GM19324 (cell line): ENCODE results near the gene SC5D.
A peak's percentile ranks its signal among the peaks of the same experiment; 100 is the strongest.

Experiments used
- ATAC-seq: cut with Tn5 transposase; IDR thresholded peaks from one replicate; pipeline ENCODE4 v1.9.1; 2021; ENCODE audit warnings: mild to moderate bottlenecking, moderate library complexity; ENCODE audit not compliant: unreplicated experiment, low FRiP score

SC5D gene

DNA sequence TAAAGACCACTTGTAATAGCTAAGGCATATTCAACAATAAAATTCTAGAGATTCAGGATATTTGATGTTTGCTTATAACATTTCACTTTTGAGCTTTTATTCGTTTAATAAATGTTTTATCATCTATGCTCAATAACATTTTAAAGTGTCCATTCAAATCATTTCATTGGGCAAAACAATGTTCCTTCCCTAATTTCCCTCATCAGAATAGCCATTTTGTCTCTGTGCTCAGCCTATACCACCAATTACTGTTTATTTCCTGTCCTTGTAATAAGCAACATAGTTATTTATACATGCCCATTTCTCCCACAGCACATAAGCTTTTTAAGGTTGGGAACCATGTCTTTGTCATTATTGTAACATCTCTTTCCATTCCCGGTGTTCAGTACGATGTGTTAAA, 1.3 kb upstream of the SC5D start:
- no peak for ATAC-seq

- peak; percentile 23 for ATAC-seq
These were observed 576 bp upstream of the SC5D start for GRCh38 chr11:121291896-121292494.

GRCh38 chr11:121293288-121293594, 670 bp downstream of the SC5D start:
- peak; percentile 9 for ATAC-seq

DNA sequence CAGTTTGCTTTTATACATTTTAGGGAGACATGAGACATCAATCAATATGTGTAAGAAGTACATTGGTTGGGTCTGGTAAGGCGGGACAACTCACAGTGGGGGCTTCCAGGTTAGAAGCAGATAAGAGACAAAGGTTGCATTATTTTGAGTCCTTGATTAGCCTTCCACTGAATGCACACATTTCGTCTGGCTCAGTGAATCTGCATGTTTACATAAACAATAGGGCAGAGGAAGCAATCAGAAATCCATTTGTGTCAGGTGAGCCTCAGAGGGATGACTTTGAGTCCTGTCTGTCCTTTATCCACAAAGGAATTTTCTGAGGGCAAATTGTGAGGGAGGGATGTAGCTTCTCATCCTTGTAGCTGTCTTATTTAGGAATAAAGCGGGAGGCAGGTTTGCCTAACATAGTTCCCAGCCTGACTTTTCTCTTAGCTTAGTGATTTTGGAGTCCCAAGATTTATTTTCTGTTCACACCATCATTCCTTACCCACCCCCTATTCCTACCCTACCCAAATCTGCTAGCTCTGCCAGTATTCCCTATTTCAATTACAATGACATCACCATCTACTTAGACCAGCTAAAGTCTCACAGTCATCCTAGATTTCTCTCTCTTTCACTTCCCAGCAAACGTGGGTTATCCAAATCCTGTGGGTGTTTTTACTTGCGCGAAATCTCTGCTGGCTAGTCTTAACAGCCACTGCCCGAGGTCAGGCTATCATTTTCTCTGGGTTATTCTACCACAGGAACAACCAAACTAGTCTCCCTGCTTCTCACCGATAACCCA, 2.9 kb downstream of the SC5D start:
- ATAC-seq = no peak

- no peak for ATAC-seq
These were observed 5.3 kb downstream of the SC5D start for GRCh38 chr11:121297872-121298271.

DNA sequence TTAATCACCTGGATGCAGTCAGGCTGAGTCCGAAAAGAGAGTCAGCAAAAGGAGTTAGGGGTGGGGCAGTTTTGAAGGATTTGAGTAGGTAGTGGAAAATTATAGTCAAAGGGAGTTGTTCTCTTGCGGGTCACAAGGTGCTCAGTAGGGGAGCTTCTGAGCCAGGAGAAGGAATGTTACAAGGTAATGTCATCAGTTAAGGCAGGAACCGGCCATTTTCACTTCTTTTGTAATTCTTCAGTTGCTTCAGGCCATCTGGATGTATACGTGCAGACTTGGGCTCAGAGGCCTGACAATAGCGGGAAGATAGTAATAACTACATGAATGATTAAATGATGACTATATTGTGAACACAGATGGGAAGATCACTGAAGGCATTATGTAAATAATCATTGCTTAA, 6.2 kb downstream of the SC5D start:
- no peak for ATAC-seq

GRCh38 chr11:121299417-121299816, 6.8 kb downstream of the SC5D start:
- ATAC-seq = no peak

GRCh38 chr11:121300313-121300971, 7.9 kb downstream of the SC5D start:
- no peak for ATAC-seq

GRCh38 chr11:121300972-121301699, 8.6 kb downstream of the SC5D start:
- no peak for ATAC-seq

GRCh38 chr11:121304759-121305158, 12.2 kb downstream of the SC5D start:
- no peak for ATAC-seq

- ATAC-seq = no peak
These were observed 16.2 kb downstream of the SC5D start for GRCh38 chr11:121308816-121309215.

- ATAC-seq = peak; percentile 77
These were observed 17.1 kb downstream of the SC5D start for GRCh38 chr11:121309688-121310087.

DNA sequence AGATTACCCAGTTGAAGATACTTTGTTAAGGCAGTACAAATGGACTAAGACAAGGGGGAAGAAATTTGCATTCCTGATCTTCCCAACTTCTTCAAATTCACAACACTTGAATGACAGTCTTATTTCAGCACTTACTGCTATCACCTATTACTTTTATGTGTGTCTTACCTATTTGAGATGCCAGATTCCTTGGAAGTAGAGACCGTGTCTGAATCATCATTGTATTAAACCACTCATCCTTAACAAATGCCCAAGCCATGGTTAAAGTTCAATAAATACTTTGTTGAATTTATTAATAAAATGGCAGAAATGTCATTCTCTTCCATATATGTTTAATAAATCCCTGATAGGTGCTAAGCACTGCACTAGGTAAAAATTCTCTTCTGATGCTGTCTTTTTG, 18.3 kb downstream of the SC5D start:
- no peak for ATAC-seq

DNA sequence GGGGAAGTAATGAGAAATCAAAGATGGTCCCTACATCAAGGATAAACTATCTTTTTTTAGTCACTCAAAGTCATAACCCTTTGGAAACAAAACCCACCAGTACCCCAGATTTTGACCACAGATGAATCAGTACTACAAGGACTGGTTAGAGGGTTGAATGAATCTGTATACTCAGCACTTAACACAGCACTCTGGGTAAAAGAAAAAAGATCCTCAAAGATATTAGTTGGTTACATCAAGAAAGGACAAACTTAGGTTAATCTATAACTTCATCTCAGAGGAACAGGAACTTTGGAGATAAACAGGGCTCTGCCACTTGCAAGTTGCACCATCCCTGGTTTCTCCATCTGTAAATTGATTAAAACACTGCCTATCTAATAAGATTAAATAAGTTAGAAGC, 18.8 kb downstream of the SC5D start:
- no peak for ATAC-seq

GRCh38 chr11:121312483-121312882, 19.9 kb downstream of the SC5D start:
- ATAC-seq = no peak

DNA sequence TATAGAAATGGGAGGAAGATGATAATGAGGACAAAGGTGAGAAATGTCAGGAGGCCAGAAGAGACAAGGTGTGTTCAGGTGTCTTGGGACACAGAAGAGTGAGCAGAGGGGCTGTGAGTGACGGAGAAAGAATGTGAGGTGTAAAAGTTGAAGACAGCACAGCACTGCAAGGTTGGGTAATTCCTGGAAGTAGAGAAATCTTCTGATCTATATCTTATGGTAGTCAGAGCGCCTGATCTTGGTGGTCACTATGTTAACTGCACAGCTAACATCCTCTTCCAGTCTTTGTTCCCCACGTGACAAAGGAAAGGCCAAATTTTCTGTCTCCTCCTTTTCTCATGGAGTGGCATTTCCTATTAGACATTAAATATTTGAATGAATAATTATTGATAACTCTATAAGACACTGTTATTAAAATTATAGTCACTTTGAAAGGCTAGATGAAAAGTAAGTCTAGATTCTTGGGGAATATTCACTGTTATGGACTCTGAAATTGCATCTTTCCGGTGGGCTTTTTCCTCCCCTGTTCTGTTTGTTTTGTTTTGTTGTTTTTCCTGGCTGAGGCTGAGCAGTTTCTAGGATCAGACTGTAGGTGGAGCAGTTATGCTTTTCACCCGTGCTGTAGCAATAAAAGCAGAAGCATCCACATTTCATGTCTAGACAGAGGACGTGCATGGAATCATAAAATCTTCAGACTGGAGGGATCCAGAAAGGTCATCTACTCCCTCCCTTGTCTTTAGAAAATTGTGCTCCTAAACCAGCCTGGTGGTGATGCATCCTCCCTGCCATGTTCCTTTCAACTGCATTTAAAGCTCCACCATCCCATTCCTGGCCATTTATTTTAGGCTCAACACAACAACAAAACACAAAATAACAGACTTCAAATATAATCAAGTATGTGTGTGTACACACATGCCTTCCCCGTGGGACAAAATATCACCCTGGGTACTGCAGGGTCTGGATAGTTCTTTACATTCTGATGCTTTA, 26.6 kb downstream of the SC5D start:
- ATAC-seq = no peak

- ATAC-seq = no peak
These were observed 29.2 kb downstream of the SC5D start for GRCh38 chr11:121321614-121322243.

DNA sequence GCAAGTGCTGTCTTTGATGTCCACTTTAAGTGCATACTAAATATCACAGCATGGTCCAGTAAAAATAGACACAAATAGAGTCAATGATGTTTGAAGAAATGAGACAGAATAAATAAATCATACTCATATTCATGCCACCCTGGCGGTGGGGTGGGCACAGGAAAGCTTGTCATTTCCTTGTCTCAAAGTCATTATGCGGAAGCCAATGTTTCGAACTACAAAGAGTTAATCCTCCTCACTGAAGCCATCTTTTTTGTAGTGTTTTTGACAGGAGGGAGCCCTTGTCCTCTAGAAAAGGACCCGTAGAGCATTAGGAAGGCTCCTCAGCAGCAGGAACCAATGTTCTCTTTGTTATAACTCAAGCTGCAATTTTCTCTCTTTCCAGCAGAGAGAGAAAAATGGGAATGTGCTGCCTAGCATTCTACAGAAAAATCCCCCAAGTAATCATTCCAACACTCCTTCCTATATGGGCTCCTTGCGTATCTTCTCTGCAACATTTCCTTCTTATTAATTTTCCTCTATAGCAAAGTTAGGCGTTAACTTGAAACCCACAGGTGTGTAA, 30.6 kb downstream of the SC5D start:
- ATAC-seq = no peak

DNA sequence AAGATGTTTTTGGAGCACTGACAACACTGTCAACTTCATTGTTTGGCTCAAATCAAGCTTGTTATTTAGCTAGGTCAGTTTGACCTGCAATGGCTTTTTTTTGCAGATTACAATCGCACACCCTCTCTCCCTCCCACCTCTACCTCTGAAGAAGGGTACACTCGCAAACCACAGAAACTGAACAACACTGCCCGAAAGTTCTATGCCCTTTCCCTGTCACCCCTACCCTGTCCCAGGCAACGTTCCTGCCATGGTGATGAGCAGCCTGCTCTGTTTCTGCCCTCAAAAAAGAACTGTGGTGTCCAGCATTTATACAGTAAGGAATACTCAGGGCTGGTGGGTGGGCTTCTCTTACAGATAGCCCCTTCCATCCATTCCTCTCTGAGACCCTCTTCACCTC, 33.7 kb downstream of the SC5D start:
- ATAC-seq = no peak
